ENCODE results near the gene CXCL12.

The CXCL12 gene

DNA sequence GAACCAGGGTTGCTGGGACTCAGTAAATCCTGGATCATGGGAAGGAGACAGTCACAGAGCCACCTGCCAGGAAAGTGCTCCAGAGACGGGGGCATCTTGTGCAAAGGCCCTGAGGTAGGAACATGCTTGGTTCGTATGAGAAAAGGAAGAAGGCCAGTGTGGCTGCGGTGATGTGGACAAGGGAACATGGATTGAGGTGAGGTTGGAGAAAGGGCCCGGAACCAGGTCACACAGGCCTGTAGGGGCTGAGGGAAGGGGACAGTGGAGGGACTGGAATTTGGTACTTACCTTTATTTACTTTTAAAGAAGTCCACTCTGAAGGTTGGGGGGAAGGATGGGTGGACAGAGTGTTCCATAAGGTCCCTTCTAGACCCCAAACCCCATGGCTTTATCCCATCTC, 32.9 kb upstream of the CXCL12 start:
- H3K27me3 ChIP-seq (ENCODE audit: insufficient read depth, low read length): no peaks in the 10 kb centered on the region
- H3K4me1 ChIP-seq (ENCODE audit: insufficient read depth, low read length): no peaks in the 10 kb centered on the region
- no peak overlapping the region for H3K4me3 ChIP-seq (ENCODE audit: low read length)
- H3K9ac ChIP-seq (ENCODE audit: low read depth, low read length): no peak overlapping the region
- 93% methylated on average over 4 of the region's 4 CpGs for WGBS
- no peaks in the 10 kb centered on the region; the same call in 1 of the 2 replicates for H3K9me3 ChIP-seq (ENCODE audit: insufficient read depth, low read depth, low read length)
- no peak overlapping the region for H3K27ac ChIP-seq (ENCODE audit: low read depth, low read length)
- H3K36me3 ChIP-seq (ENCODE audit: insufficient read depth, low read length): no peaks in the 10 kb centered on the region

DNA sequence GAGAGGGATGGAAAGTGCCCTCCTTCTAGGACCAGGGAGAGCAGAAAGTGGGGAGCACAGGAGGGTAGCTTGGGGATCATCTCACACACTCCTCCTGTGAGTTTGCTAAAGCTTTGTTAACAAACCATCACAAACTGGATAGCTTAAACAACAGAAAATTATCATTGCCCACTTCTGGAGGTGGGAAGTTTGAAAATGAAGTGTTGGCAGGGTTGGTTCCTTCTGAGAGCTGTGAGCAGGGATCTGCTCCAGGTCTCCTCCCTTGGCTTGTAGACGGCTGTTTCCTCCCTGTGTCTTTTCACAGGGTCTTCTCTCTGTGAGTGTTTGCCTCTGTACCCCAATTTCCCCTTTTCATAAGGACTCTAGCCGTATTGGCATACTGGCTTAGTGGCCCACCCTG, 32.0 kb upstream of the CXCL12 start:
- Histone ChIP-seq H3K27ac (ENCODE audit: low read depth, low read length) (no peak overlapping the region), H3K36me3 (ENCODE audit: insufficient read depth, low read length) (no peaks in the 10 kb centered on the region), H3K4me1 (ENCODE audit: insufficient read depth, low read length) (no peaks in the 10 kb centered on the region), H3K27me3 (ENCODE audit: insufficient read depth, low read length) (no peaks in the 10 kb centered on the region), H3K9ac (ENCODE audit: low read depth, low read length) (no peak overlapping the region), H3K9me3 (ENCODE audit: insufficient read depth, low read depth, low read length) (peaks cover 3% of the 10 kb centered on the region; the same call in 1 of the 2 replicates), H3K4me3 (ENCODE audit: low read length) (no peak overlapping the region)
- 90% methylated on average over 2 of the region's 2 CpGs for WGBS

DNA sequence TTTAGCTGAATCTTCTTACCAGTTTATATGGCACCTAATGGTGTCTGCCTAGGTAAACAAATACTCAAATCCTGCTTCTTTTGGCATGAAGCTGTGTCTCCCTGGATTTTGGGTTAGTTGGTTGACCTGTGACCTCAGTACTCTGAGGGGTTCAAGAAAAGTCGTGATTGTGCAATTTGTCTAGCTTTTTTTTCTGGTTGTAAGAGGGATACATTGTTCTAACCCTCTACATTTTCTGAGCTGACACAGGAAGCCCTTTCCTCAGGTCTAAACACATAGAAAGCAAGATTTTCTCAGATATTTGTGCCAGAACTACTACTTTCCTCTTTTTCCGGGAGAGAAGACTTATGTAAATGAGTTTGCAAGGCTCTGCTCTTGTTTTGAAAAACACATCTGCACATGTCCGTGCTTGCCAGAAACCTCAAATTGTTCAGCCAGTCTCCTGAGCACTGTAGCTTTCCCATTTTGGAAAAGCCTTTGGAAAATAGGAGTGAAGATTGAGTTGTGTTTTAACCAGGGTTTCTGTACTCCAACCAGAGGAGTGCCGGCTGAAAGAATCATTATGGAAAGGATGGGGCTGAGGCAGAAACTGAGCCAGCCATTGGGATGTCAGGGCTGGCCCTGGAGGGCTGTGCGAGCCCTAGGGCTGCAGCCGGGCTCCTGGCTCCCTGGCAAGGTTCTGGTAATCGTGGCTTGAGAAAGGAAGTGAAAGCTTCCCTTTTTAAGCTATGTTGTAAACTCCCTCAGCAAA, 31.3 kb upstream of the CXCL12 start:
- no peaks in the 10 kb centered on the region for H3K4me1 ChIP-seq (ENCODE audit: insufficient read depth, low read length)
- H3K27me3 ChIP-seq (ENCODE audit: insufficient read depth, low read length): no peaks in the 10 kb centered on the region
- no peaks in the 10 kb centered on the region for H3K36me3 ChIP-seq (ENCODE audit: insufficient read depth, low read length)
- no peak overlapping the region for H3K27ac ChIP-seq (ENCODE audit: low read depth, low read length)
- 85% methylated on average over 7 of the region's 7 CpGs for WGBS
- H3K9me3 ChIP-seq (ENCODE audit: insufficient read depth, low read depth, low read length): peaks cover 9% of the 10 kb centered on the region; the same call in 1 of the 2 replicates
- H3K4me3 ChIP-seq (ENCODE audit: low read length): no peak overlapping the region
- no peak overlapping the region for H3K9ac ChIP-seq (ENCODE audit: low read depth, low read length)

DNA sequence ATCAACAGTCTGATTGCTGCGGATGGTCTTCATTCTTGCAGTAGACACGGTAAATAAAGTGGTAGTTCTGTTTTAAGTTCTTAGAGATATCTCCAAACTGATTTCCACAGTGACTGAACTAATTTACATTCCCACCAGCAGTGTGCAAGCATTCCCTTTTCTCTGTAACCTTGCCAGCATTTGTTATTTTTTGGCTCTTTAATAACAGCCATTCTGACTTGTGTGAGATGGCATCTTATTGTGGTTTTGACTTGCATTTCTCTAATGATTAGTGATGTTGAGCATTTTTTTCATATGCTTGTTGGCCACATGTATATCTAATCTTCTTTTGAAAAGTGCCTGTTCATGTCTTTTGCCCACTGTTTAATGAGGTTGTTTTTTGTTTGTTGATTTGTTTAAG, 30.2 kb upstream of the CXCL12 start:
- H3K27ac ChIP-seq (ENCODE audit: low read depth, low read length): no peak overlapping the region
- H3K27me3 ChIP-seq (ENCODE audit: insufficient read depth, low read length): no peaks in the 10 kb centered on the region
- H3K4me1 ChIP-seq (ENCODE audit: insufficient read depth, low read length): no peaks in the 10 kb centered on the region
- H3K4me3 ChIP-seq (ENCODE audit: low read length): no peak overlapping the region
- H3K9me3 ChIP-seq (ENCODE audit: insufficient read depth, low read depth, low read length): peaks cover 9% of the 10 kb centered on the region; the same call in 1 of the 2 replicates
- no peaks in the 10 kb centered on the region for H3K36me3 ChIP-seq (ENCODE audit: insufficient read depth, low read length)
- WGBS: 100% methylated on average over 2 of the region's 2 CpGs
- no peak overlapping the region for H3K9ac ChIP-seq (ENCODE audit: low read depth, low read length)

DNA sequence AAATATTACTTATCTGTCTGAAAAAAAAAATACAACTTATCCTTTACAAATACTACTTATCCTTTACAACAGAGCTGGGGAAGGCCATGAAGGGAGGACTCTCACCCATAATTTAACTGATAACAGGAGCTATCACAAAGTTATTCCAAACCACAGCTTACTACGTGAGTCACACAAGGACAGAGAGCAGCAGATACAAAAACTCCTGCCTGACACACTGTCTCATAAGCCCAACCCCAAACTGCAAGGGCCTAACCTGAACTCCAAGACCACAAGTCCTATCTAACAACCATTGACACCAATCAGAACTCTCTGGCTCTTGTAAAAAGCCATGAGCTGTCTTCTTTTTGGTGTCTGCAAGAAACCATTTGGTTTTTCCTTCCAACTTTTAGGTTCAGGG, 28.5 kb upstream of the CXCL12 start:
- no peaks in the 10 kb centered on the region for H3K36me3 ChIP-seq (ENCODE audit: insufficient read depth, low read length)
- no peak overlapping the region for H3K9ac ChIP-seq (ENCODE audit: low read depth, low read length)
- peaks cover 9% of the 10 kb centered on the region; the same call in 1 of the 2 replicates for H3K9me3 ChIP-seq (ENCODE audit: insufficient read depth, low read depth, low read length)
- H3K4me3 ChIP-seq (ENCODE audit: low read length): no peak overlapping the region
- WGBS: 82% methylated on average over 1 of the region's 1 CpG
- no peaks in the 10 kb centered on the region for H3K4me1 ChIP-seq (ENCODE audit: insufficient read depth, low read length)
- H3K27me3 ChIP-seq (ENCODE audit: insufficient read depth, low read length): no peaks in the 10 kb centered on the region
- H3K27ac ChIP-seq (ENCODE audit: low read depth, low read length): no peak overlapping the region

DNA sequence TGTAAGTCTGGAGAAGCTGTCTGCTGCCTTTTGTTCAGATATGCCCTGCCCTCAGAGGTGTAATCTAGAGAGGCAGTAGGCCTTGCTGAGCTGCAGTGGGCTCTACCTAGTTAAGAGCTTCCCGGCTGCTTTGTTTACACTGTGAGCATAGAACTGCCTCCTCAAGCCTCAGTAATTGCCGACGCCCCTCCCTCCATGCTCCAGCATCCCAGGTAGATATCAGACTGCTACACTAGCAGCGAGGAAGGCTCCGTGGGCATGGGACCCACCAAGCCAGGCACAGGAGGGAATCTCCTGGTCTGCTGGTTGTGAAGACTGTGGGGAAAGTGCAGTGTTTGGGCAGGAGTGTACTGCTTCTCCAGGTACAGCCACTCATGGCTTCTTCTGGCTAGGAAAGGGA, 26.4 kb upstream of the CXCL12 start:
- H3K4me1 ChIP-seq (ENCODE audit: insufficient read depth, low read length): no peaks in the 10 kb centered on the region
- no peak overlapping the region for H3K27ac ChIP-seq (ENCODE audit: low read depth, low read length)
- no peak overlapping the region for H3K4me3 ChIP-seq (ENCODE audit: low read length)
- 95% methylated on average over 5 of the region's 5 CpGs for WGBS
- H3K36me3 ChIP-seq (ENCODE audit: insufficient read depth, low read length): no peaks in the 10 kb centered on the region
- H3K9me3 ChIP-seq (ENCODE audit: insufficient read depth, low read depth, low read length): peaks cover 9% of the 10 kb centered on the region; the same call in 1 of the 2 replicates
- H3K27me3 ChIP-seq (ENCODE audit: insufficient read depth, low read length): no peaks in the 10 kb centered on the region
- no peak overlapping the region for H3K9ac ChIP-seq (ENCODE audit: low read depth, low read length)

DNA sequence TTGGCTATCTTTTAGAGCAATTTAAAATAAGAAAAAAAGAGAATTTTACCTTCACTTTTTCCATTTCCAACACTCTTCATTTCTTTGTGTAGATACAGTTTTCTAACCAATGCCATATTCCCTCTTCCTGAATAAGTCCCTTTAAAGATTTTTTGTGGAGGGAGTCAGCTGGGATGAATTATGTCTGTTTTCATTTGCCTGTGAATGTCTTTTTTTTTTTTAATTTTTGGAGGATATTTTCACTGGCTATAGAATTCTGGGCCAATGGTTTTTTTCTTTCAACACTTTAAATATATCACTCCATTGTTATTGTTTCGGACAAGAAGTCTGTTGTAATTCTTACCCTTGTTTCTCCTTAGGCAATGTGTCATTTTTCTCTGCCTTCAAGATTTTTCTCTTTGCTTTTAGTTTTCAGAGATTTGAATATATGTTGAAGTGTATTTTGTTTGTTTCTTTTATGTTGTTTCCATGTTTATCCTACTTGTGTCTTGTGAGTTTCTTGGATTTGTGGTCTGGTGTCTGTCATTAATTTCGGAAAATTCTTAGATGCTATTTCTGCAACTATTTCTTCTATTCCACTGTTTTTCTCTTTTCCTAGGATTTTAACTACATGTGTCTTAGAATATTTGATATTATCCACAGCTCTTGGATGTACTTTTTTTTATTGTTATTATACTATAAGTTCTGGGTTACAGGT, 20.0 kb upstream of the CXCL12 start:
- H3K9me3 ChIP-seq (ENCODE audit: insufficient read depth, low read depth, low read length): no peaks in the 10 kb centered on the region
- peaks cover 30% of the 10 kb centered on the region for H3K4me1 ChIP-seq (ENCODE audit: insufficient read depth, low read length)
- no peak overlapping the region for H3K4me3 ChIP-seq (ENCODE audit: low read length)
- WGBS: 100% methylated on average over 1 of the region's 2 CpGs
- H3K27ac ChIP-seq (ENCODE audit: low read depth, low read length): no peak overlapping the region
- no peaks in the 10 kb centered on the region for H3K36me3 ChIP-seq (ENCODE audit: insufficient read depth, low read length)
- H3K27me3 ChIP-seq (ENCODE audit: insufficient read depth, low read length): no peaks in the 10 kb centered on the region
- H3K9ac ChIP-seq (ENCODE audit: low read depth, low read length): no peak overlapping the region

DNA sequence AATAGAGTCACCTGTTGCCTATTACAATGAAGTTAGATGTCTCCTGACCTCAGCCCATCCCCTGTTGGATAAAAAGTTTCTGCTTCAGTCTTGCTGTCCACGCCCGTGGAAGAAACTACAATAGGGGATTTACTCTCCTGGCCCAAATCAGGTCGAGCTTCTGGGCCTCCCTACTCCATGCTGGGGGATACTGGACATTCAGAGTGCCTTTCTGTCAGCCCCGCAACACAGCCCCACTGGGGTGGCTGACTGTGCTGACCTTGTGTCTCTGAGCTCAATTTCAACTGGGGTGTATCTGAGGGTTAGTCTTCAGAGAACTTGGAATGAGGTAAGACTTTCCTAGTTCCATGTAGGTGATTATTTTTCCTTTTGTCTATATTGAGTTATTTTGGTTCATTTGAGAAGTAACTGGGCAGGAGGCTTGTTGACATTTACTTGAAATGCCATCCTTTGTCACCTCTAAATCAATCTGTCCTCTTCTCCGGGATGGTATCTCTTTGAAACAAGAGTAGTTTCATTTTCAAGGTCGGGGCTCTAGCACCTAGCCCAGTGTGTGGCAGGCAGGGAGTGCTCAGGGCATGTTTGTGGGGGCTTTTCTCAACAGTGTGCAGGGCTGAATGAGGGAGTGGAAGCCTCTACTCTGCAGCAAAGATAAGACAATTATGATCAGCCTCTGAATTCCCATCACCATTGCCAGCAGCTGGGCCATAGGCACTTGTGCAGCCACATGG, 17.7 kb upstream of the CXCL12 start:
- Histone ChIP-seq H3K9me3 (ENCODE audit: insufficient read depth, low read depth, low read length) (no peaks in the 10 kb centered on the region), H3K4me3 (ENCODE audit: low read length) (no peak overlapping the region), H3K4me1 (ENCODE audit: insufficient read depth, low read length) (peaks cover 53% of the 10 kb centered on the region), H3K9ac (ENCODE audit: low read depth, low read length) (no peak overlapping the region), H3K27me3 (ENCODE audit: insufficient read depth, low read length) (peaks cover 8% of the 10 kb centered on the region; the same call in 1 of the 2 replicates), H3K36me3 (ENCODE audit: insufficient read depth, low read length) (no peaks in the 10 kb centered on the region), H3K27ac (ENCODE audit: low read depth, low read length) (no peak overlapping the region)
- WGBS: 90% methylated on average over 6 of the region's 6 CpGs

DNA sequence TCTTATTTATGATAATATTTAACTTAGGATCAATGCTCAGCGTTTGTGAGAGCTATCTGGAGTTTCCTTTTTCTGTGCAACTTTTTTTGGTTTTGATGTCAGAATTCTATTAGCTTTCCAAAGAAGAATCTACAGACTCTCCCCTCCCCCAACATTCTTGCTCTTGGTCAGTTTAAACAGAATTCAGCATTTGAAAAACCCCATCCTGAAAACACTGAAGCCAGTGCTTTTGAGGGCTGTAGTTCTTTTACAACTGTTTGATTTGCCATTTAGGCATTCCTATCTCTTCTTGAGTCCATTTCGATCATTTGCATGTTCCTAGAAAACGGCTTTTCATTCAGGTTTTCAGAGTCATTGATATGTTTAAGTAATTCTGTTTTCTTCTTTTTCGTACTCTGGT, 15.6 kb upstream of the CXCL12 start:
- 0% methylated on average over 1 of the region's 4 CpGs for WGBS
- Histone ChIP-seq H3K27ac (ENCODE audit: low read depth, low read length) (peak overlapping the region; percentile 81; the same call in 1 of the 2 replicates), H3K9ac (ENCODE audit: low read depth, low read length) (0 out of 2 replicates have a peak overlapping the region, but pooled peaks have one; percentile 18)

DNA sequence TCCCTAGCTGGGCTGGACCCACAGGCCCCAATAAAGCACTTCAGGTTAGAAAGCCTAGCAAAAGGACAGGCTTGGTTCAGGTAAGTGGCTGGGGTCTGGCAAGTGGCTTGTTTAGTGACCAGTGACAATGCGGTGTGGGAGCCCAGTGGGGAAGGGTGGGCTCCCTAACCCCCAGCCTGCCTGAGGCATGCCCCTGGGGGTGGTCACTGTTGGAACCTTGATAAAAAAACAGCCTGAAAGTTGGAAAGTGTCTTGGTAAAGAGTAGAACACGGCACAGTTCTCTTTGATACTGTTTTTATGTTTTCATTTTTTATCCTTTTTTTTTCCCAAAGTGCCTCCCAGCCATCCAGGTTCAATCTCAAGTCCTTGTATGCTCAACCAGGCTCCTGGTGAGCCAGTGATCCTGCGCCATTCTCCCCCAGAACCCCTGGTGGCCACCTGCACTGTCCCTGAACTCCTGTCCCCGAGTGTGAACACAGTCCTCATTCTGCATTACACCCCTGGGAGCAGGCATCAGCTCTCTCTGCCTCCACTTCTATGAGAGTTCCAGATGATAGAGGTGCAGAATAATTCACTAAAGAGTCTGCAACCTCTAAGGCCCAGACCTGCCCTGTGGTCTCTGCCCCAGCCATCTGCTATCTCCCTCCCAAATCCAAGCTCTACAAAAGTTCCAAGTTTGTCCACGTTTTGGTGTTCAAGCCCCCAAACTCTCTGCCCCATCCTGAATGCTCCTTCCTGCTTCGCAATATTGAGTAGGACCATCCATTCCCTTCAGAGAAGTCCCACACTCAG, 15.0 kb upstream of the CXCL12 start:
- Histone ChIP-seq H3K4me3 (ENCODE audit: low read length) (peak overlapping the region; percentile 28), H3K27me3 (ENCODE audit: insufficient read depth, low read length) (peaks cover 8% of the 10 kb centered on the region; the same call in 1 of the 2 replicates), H3K4me1 (ENCODE audit: insufficient read depth, low read length) (peaks cover 61% of the 10 kb centered on the region), H3K9me3 (ENCODE audit: insufficient read depth, low read depth, low read length) (no peaks in the 10 kb centered on the region), H3K36me3 (ENCODE audit: insufficient read depth, low read length) (no peaks in the 10 kb centered on the region), H3K9ac (ENCODE audit: low read depth, low read length) (no peak overlapping the region; the same call in 1 of the 2 replicates), H3K27ac (ENCODE audit: low read depth, low read length) (peak overlapping the region; percentile 81; the same call in 1 of the 2 replicates)
- WGBS: 61% methylated on average over 6 of the region's 6 CpGs

More for the DNA sequence above, 15.6 kb upstream of the CXCL12 start:
- Histone ChIP-seq H3K9me3 (ENCODE audit: insufficient read depth, low read depth, low read length) (no peaks in the 10 kb centered on the region), H3K27me3 (ENCODE audit: insufficient read depth, low read length) (peaks cover 8% of the 10 kb centered on the region; the same call in 1 of the 2 replicates), H3K36me3 (ENCODE audit: insufficient read depth, low read length) (no peaks in the 10 kb centered on the region), H3K4me3 (ENCODE audit: low read length) (peak overlapping the region; percentile 28), H3K4me1 (ENCODE audit: insufficient read depth, low read length) (peaks cover 61% of the 10 kb centered on the region)
